OCI-LY1 (cell line): ENCODE data around the gene ADAMTS3.

Experiments
- H2AFZ ChIP-seq: fragments of 200-600 bp; sonication (generic), shearing (Covaris generic); 2 replicates; pipeline ENCODE4 v1.6.0; 2014; ENCODE audit warnings: antibody characterized with exemption, mild to moderate bottlenecking, low read length
- H3F3A ChIP-seq: fragments of 200-600 bp; sonication (generic), shearing (Covaris generic); 2 replicates; pipeline ENCODE4 v1.6.0; 2014; ENCODE audit warnings: mild to moderate bottlenecking, antibody characterized with exemption, low read length, moderate library complexity; ENCODE audit not compliant: insufficient read depth
- H3K27ac ChIP-seq: fragments of 200-600 bp; sonication (generic); 2 replicates; pipeline ENCODE4 v1.5.1; 2014; ENCODE audit warnings: low read length, mixed run types, mild to moderate bottlenecking, low read depth; ENCODE audit not compliant: poor library complexity, severe bottlenecking
- H3K27me3 ChIP-seq: fragments of 200-600 bp; sonication (generic); 2 replicates; pipeline ENCODE4 v1.6.0; 2014; ENCODE audit warnings: antibody characterized with exemption, mild to moderate bottlenecking, low read length, moderate library complexity; ENCODE audit not compliant: insufficient read depth
- H3K36me3 ChIP-seq: fragments of 200-600 bp; sonication (generic); 2 replicates; pipeline ENCODE4 v1.6.1; 2014; ENCODE audit warnings: mild to moderate bottlenecking, antibody characterized with exemption, low read length, moderate library complexity, mixed read lengths; ENCODE audit not compliant: insufficient read depth
- H3K4me1 ChIP-seq: fragments of 200-600 bp; sonication (generic); 2 replicates; pipeline ENCODE4 v1.5.1; 2014; ENCODE audit warnings: mild to moderate bottlenecking, low read length, moderate library complexity; ENCODE audit not compliant: insufficient read depth, severe bottlenecking
- H3K4me2 ChIP-seq: fragments of 200-600 bp; sonication (generic), shearing (Covaris generic); 2 replicates; pipeline ENCODE4 v1.6.1; 2014; ENCODE audit warnings: low read length
- H3K4me3 ChIP-seq: fragments of 200-600 bp; sonication (generic); 2 replicates; pipeline ENCODE4 v1.5.1; 2014; ENCODE audit warnings: low read length, low read depth, mild to moderate bottlenecking, mixed read lengths; ENCODE audit not compliant: poor library complexity, severe bottlenecking
- H3K79me2 ChIP-seq: fragments of 200-600 bp; shearing (Covaris generic); 2 replicates; pipeline ENCODE4 v1.6.1; 2016; ENCODE audit warnings: mixed run types, low read length, mixed read lengths; ENCODE audit not compliant: insufficient read depth
- H3K9ac ChIP-seq: fragments of 200-600 bp; sonication (generic), shearing (Covaris generic); 2 replicates; pipeline ENCODE4 v1.6.1; 2014; ENCODE audit warnings: mild to moderate bottlenecking, low read length, mixed read lengths
- H3K9me2 ChIP-seq: fragments of 200-600 bp; sonication (generic), shearing (Covaris generic); 2 replicates; pipeline ENCODE4 v1.6.1; 2014; ENCODE audit warnings: low read depth, mild to moderate bottlenecking, low read length, mixed read lengths
- H3K9me3 ChIP-seq: fragments of 200-600 bp; shearing (Covaris generic); 2 replicates; pipeline ENCODE4 v1.6.1; 2014; ENCODE audit warnings: low read length, mixed read lengths
- H4K20me1 ChIP-seq: fragments of 200-600 bp; sonication (generic), shearing (Covaris generic); 2 replicates; pipeline ENCODE4 v1.6.0; 2016; ENCODE audit warnings: mild to moderate bottlenecking, low read length; ENCODE audit not compliant: insufficient read depth
- CTCF ChIP-seq: fragments of 200-600 bp; sonication (generic), shearing (Covaris generic); IDR thresholded peaks from 2 replicates; pipeline ENCODE4 v1.5.1; 2017; ENCODE audit warnings: mild to moderate bottlenecking, antibody characterized with exemption, low read length, moderate library complexity, mixed read lengths
- EZH2 ChIP-seq: fragments of 200-600 bp; sonication (generic), shearing (Covaris generic); IDR thresholded peaks from 2 replicates; pipeline ENCODE4 v1.8.0; 2017; ENCODE audit warnings: borderline replicate concordance, mixed run types, mild to moderate bottlenecking, antibody characterized with exemption, low read length, moderate library complexity, mixed read lengths

ADAMTS3 gene

GRCh38 chr4:72467633-72468032 lies 101.4 kb downstream of the ADAMTS3 start:
- Histone ChIP-seq H4K20me1 (no peaks in the 10 kb centered on the region), H3K4me2 (no peak overlapping the region), H3K36me3 (no peaks in the 10 kb centered on the region), H3F3A (no peaks in the 10 kb centered on the region), H3K4me1 (no peaks in the 10 kb centered on the region), H2AFZ (no peak overlapping the region), H3K9me2 (no peaks in the 10 kb centered on the region), H3K9me3 (no peaks in the 10 kb centered on the region), H3K9ac (no peak overlapping the region), H3K79me2 (no peaks in the 10 kb centered on the region), H3K27me3 (no peaks in the 10 kb centered on the region), H3K4me3 (no peak overlapping the region), H3K27ac (no peak overlapping the region)
- no peak for TF ChIP-seq EZH2
- TF ChIP-seq CTCF: no peak

GRCh38 chr4:72463724-72464123 lies 105.3 kb downstream of the ADAMTS3 start:
- H2AFZ ChIP-seq: no peak overlapping the region
- H3K4me3 ChIP-seq: no peak overlapping the region
- H3F3A ChIP-seq: no peaks in the 10 kb centered on the region
- H3K4me1 ChIP-seq: no peaks in the 10 kb centered on the region
- H3K36me3 ChIP-seq: no peaks in the 10 kb centered on the region
- H3K9me2 ChIP-seq: no peaks in the 10 kb centered on the region
- no peaks in the 10 kb centered on the region for H3K27me3 ChIP-seq
- no peak overlapping the region for H3K27ac ChIP-seq
- H3K79me2 ChIP-seq: no peaks in the 10 kb centered on the region
- no peak overlapping the region for H3K4me2 ChIP-seq
- TF ChIP-seq EZH2 (no peak), CTCF (no peak)
- no peaks in the 10 kb centered on the region for H3K9me3 ChIP-seq
- H4K20me1 ChIP-seq: no peaks in the 10 kb centered on the region
- no peak overlapping the region for H3K9ac ChIP-seq

- Histone ChIP-seq H4K20me1 (no peaks in the 10 kb centered on the region), H3K9me3 (no peaks in the 10 kb centered on the region), H3K9ac (no peak overlapping the region), H3K79me2 (no peaks in the 10 kb centered on the region), H3K27me3 (no peaks in the 10 kb centered on the region), H3K27ac (no peak overlapping the region), H3K36me3 (no peaks in the 10 kb centered on the region), H3K9me2 (no peaks in the 10 kb centered on the region), H3F3A (no peaks in the 10 kb centered on the region), H3K4me1 (no peaks in the 10 kb centered on the region), H3K4me3 (no peak overlapping the region), H2AFZ (no peak overlapping the region), H3K4me2 (no peak overlapping the region)
- TF ChIP-seq EZH2: no peak
- TF ChIP-seq CTCF: no peak
These were observed 111.9 kb downstream of the ADAMTS3 start for GRCh38 chr4:72457158-72457557.
